H1 (cell line): ENCODE data around the gene DNAL4. TPM values are rescaled to one million over a fixed set of nuclear protein-coding genes. Genes with fewer than 3 reads are reported as not detected.
A peak's percentile ranks its signal among the peaks of the same experiment; 100 is the strongest.

ENCODE experiments used
- BRCA1 ChIP-seq: IDR thresholded peaks from 2 replicates; pipeline ENCODE4 v1.6.1; 2012; ENCODE audit warnings: low read depth, low read length, improper control_type of control experiment
- CREB1 ChIP-seq: IDR thresholded peaks from 2 replicates; pipeline ENCODE4 v1.6.1; 2012; ENCODE audit warnings: inconsistent platforms
- CTBP2 ChIP-seq: IDR thresholded peaks from 2 replicates; pipeline ENCODE4 v1.7.0; 2011; ENCODE audit warnings: borderline replicate concordance, mild to moderate bottlenecking, moderate library complexity, mixed read lengths, low read length; ENCODE audit not compliant: insufficient read depth, insufficient read length
- EP300 ChIP-seq, 2 experiments: IDR thresholded peaks; 1 replicate in 1 of 2; 2 replicates in 1 of 2; pipeline ENCODE4 v1.6.1; 2011 to 2012; ENCODE audit warnings: low read depth in 2 of 2, low read length in 2 of 2, mild to moderate bottlenecking in 2 of 2, borderline replicate concordance in 1 of 2, inconsistent platforms in 1 of 2, moderate library complexity in 1 of 2
- FOSL1 ChIP-seq: IDR thresholded peaks from 2 replicates; pipeline ENCODE4 v1.6.1; 2011; ENCODE audit warnings: mild to moderate bottlenecking, low read depth, low read length, moderate library complexity; ENCODE audit not compliant: insufficient read depth
- JUN ChIP-seq: IDR thresholded peaks from 2 replicates; pipeline ENCODE4 v1.6.1; 2011; ENCODE audit warnings: low read depth, mild to moderate bottlenecking, improper control_type of control experiment, low read length
- JUND ChIP-seq: IDR thresholded peaks from 2 replicates; pipeline ENCODE4 v1.6.1; 2011; ENCODE audit warnings: mild to moderate bottlenecking, improper control_type of control experiment, low read length
- NANOG ChIP-seq: IDR thresholded peaks from 2 replicates; pipeline ENCODE4 v1.6.1; 2011; ENCODE audit warnings: low read length, low read depth, mild to moderate bottlenecking, inconsistent platforms; ENCODE audit not compliant: insufficient read depth, poor library complexity, severe bottlenecking
- NRF1 ChIP-seq: IDR thresholded peaks from 2 replicates; pipeline ENCODE4 v1.6.1; 2011; ENCODE audit warnings: mild to moderate bottlenecking, low read depth, low read length, improper control_type of control experiment
- POLR2AphosphoS5 ChIP-seq: IDR thresholded peaks from 2 replicates; pipeline ENCODE4 v1.6.1; 2011; ENCODE audit warnings: low read depth, low read length
- SAP30 ChIP-seq: fragments of 300-600 bp; sonication (generic); IDR thresholded peaks from 2 replicates; pipeline ENCODE4 v1.7.1; 2012; ENCODE audit warnings: low read length, moderate library complexity, mild to moderate bottlenecking, inconsistent platforms; ENCODE audit not compliant: insufficient read depth, insufficient replicate concordance
- SIRT6 ChIP-seq: IDR thresholded peaks from one replicate; pipeline ENCODE4 v1.7.1; 2012; ENCODE audit warnings: low read length, inconsistent platforms
- SP1 ChIP-seq: IDR thresholded peaks from 2 replicates; pipeline ENCODE4 v1.6.1; 2011; ENCODE audit warnings: low read depth, low read length
- SP2 ChIP-seq: IDR thresholded peaks from 2 replicates; pipeline ENCODE4 v1.6.1; 2012; ENCODE audit warnings: mild to moderate bottlenecking, low read length, inconsistent platforms
- TCF12 ChIP-seq: IDR thresholded peaks from 2 replicates; pipeline ENCODE4 v1.6.1; 2011; ENCODE audit warnings: low read depth, mild to moderate bottlenecking, low read length
- TEAD4 ChIP-seq: IDR thresholded peaks from 2 replicates; pipeline ENCODE4 v1.6.1; 2012; ENCODE audit warnings: low read depth, low read length, inconsistent platforms, mixed read lengths
- ZNF274 ChIP-seq: IDR thresholded peaks from 2 replicates; pipeline ENCODE4 v1.7.0; 2012; ENCODE audit warnings: low read length, borderline replicate concordance; ENCODE audit errors: extremely low read depth
- polyA plus RNA-seq, 7 experiments: library from polyadenylated mRNA; depleted of rRNA in 3 of 7; stranded (reverse) in 5 of 7; unstranded in 2 of 7; fragments of >200 nt in 5 of 7; fragments of 200-250 nt in 2 of 7; gene quantifications; 1 replicate in 5 of 7; 2 replicates in 1 of 7; 4 replicates in 1 of 7; pipeline versions ENCODE4 v1.2.1 to v1.2.3, GENCODE V29; 2011 to 2013; ENCODE audit warnings: missing spikeins in 2 of 7, mixed read lengths in 2 of 7
- total RNA-seq: library from RNA; stranded (reverse); fragmentation: NEBNext Ultra II Directional; extraction: Animal tissue kit (Norgen Biotek cat#: 25700); gene quantifications from 2 replicates; pipeline ENCODE4 v1.2.1, GENCODE V29; 2021
- TF ChIP-seq, protein P1 (sequence below): IDR thresholded peaks from 2 replicates; pipeline ENCODE4 v1.6.1; 2012; ENCODE audit warnings: low read length, inconsistent platforms
- TF ChIP-seq, protein P2 (sequence below): IDR thresholded peaks from 2 replicates; pipeline ENCODE4 v1.6.1; 2011; ENCODE audit warnings: low read depth, mild to moderate bottlenecking, low read length; ENCODE audit not compliant: insufficient read depth
- TF ChIP-seq, protein P3 (sequence below), 3 experiments: IDR thresholded peaks; 1 replicate in 2 of 3; 2 replicates in 1 of 3; pipeline versions ENCODE4 v1.5.1 to v1.6.1; 2011; ENCODE audit warnings: low read length in 3 of 3, mild to moderate bottlenecking in 3 of 3, inconsistent platforms in 2 of 3, low read depth in 1 of 3, moderate library complexity in 1 of 3; ENCODE audit not compliant: insufficient read depth in 1 of 3; ENCODE audit errors: control extremely low read depth in 1 of 3

The DNAL4 gene
- total and polyA plus RNA-seq, 2 of the 8 experiments (the other 6 are each of a cell fraction or from before 2014, with no cell fraction given), result 8.8 to 14.0 TPM

DNA sequence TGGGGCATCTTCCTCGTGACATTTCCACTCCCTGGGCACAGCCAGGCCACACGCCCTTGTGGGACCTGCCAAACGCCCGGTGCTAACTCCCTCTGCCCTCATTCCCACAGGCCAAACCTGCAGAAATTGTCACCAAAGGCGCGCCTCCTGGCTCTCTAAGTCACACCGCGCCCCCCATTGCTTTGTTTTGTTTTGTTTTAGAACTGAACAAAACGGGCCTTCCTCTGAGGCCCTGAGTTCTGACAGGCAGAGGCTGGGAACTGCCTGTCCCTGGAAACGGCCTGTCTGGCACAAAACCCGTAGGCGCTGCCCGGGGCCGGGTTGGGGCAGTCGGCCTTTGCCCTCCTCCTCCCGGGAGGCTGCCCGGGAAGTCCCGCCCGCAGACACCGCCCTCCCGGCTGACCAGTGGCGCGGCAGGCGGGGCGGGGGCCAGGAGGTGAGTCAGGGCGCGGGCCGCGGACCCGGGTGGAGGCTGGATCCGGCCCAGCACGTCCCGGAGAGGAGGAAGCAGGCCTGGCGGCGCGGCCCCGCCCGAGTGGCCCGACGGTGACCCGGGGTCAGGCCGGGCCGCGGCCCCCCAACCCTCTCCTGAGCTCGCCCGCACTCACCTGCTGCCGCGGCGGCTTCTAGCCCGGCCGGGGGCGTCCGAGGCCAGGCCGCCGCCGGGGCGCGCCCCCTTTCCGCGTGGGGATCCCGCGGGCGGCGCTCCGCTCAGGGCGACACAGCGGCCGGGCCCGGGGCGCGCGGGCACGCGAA, 38.6 kb downstream of the DNAL4 start (continued):
- TF ChIP-seq EP300 (IDR thresholded peaks at IDR 0.05; ENCODE audit: borderline replicate concordance in 1 of 2, low read depth in 2 of 2, low read length in 2 of 2) (no peak), SAP30 (peak; percentile 54), NRF1 (no peak), JUND (no peak), TCF12 (no peak), FOSL1 (no peak), CREB1 (no peak), TEAD4 (no peak), SP1 (no peak), SP2 (no peak), CTBP2 (no peak), JUN (no peak), ZNF274 (no peak), NANOG (no peak), BRCA1 (no peak), SIRT6 (no peak), POLR2AphosphoS5 (no peak)
- TF ChIP-seq, protein P1, sequence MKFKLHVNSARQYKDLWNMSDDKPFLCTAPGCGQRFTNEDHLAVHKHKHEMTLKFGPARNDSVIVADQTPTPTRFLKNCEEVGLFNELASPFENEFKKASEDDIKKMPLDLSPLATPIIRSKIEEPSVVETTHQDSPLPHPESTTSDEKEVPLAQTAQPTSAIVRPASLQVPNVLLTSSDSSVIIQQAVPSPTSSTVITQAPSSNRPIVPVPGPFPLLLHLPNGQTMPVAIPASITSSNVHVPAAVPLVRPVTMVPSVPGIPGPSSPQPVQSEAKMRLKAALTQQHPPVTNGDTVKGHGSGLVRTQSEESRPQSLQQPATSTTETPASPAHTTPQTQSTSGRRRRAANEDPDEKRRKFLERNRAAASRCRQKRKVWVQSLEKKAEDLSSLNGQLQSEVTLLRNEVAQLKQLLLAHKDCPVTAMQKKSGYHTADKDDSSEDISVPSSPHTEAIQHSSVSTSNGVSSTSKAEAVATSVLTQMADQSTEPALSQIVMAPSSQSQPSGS, result no peak
- TF ChIP-seq, protein P2, sequence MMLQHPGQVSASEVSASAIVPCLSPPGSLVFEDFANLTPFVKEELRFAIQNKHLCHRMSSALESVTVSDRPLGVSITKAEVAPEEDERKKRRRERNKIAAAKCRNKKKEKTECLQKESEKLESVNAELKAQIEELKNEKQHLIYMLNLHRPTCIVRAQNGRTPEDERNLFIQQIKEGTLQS, result no peak
- TF ChIP-seq, protein P3, sequence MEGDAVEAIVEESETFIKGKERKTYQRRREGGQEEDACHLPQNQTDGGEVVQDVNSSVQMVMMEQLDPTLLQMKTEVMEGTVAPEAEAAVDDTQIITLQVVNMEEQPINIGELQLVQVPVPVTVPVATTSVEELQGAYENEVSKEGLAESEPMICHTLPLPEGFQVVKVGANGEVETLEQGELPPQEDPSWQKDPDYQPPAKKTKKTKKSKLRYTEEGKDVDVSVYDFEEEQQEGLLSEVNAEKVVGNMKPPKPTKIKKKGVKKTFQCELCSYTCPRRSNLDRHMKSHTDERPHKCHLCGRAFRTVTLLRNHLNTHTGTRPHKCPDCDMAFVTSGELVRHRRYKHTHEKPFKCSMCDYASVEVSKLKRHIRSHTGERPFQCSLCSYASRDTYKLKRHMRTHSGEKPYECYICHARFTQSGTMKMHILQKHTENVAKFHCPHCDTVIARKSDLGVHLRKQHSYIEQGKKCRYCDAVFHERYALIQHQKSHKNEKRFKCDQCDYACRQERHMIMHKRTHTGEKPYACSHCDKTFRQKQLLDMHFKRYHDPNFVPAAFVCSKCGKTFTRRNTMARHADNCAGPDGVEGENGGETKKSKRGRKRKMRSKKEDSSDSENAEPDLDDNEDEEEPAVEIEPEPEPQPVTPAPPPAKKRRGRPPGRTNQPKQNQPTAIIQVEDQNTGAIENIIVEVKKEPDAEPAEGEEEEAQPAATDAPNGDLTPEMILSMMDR (IDR thresholded peaks at IDR 0.05; ENCODE audit: control extremely low read depth in 1 of 3, insufficient read depth in 1 of 3, low read depth in 1 of 3, low read length in 3 of 3), result no peak
